OCI-LY1 (cell line): ENCODE data around the gene SNED1.

Experiments
- H2AFZ ChIP-seq: fragments of 200-600 bp; sonication (generic), shearing (Covaris generic); 2 replicates; pipeline ENCODE4 v1.6.0; 2014; ENCODE audit warnings: antibody characterized with exemption, mild to moderate bottlenecking, low read length
- H3F3A ChIP-seq: fragments of 200-600 bp; sonication (generic), shearing (Covaris generic); 2 replicates; pipeline ENCODE4 v1.6.0; 2014; ENCODE audit warnings: mild to moderate bottlenecking, antibody characterized with exemption, low read length, moderate library complexity; ENCODE audit not compliant: insufficient read depth
- H3K27ac ChIP-seq: fragments of 200-600 bp; sonication (generic); 2 replicates; pipeline ENCODE4 v1.5.1; 2014; ENCODE audit warnings: low read length, mixed run types, mild to moderate bottlenecking, low read depth; ENCODE audit not compliant: poor library complexity, severe bottlenecking
- H3K27me3 ChIP-seq: fragments of 200-600 bp; sonication (generic); 2 replicates; pipeline ENCODE4 v1.6.0; 2014; ENCODE audit warnings: antibody characterized with exemption, mild to moderate bottlenecking, low read length, moderate library complexity; ENCODE audit not compliant: insufficient read depth
- H3K36me3 ChIP-seq: fragments of 200-600 bp; sonication (generic); 2 replicates; pipeline ENCODE4 v1.6.1; 2014; ENCODE audit warnings: mild to moderate bottlenecking, antibody characterized with exemption, low read length, moderate library complexity, mixed read lengths; ENCODE audit not compliant: insufficient read depth
- H3K4me1 ChIP-seq: fragments of 200-600 bp; sonication (generic); 2 replicates; pipeline ENCODE4 v1.5.1; 2014; ENCODE audit warnings: mild to moderate bottlenecking, low read length, moderate library complexity; ENCODE audit not compliant: insufficient read depth, severe bottlenecking
- H3K4me2 ChIP-seq: fragments of 200-600 bp; sonication (generic), shearing (Covaris generic); 2 replicates; pipeline ENCODE4 v1.6.1; 2014; ENCODE audit warnings: low read length
- H3K4me3 ChIP-seq: fragments of 200-600 bp; sonication (generic); 2 replicates; pipeline ENCODE4 v1.5.1; 2014; ENCODE audit warnings: low read length, low read depth, mild to moderate bottlenecking, mixed read lengths; ENCODE audit not compliant: poor library complexity, severe bottlenecking
- H3K79me2 ChIP-seq: fragments of 200-600 bp; shearing (Covaris generic); 2 replicates; pipeline ENCODE4 v1.6.1; 2016; ENCODE audit warnings: mixed run types, low read length, mixed read lengths; ENCODE audit not compliant: insufficient read depth
- H3K9ac ChIP-seq: fragments of 200-600 bp; sonication (generic), shearing (Covaris generic); 2 replicates; pipeline ENCODE4 v1.6.1; 2014; ENCODE audit warnings: mild to moderate bottlenecking, low read length, mixed read lengths
- H3K9me2 ChIP-seq: fragments of 200-600 bp; sonication (generic), shearing (Covaris generic); 2 replicates; pipeline ENCODE4 v1.6.1; 2014; ENCODE audit warnings: low read depth, mild to moderate bottlenecking, low read length, mixed read lengths
- H3K9me3 ChIP-seq: fragments of 200-600 bp; shearing (Covaris generic); 2 replicates; pipeline ENCODE4 v1.6.1; 2014; ENCODE audit warnings: low read length, mixed read lengths
- H4K20me1 ChIP-seq: fragments of 200-600 bp; sonication (generic), shearing (Covaris generic); 2 replicates; pipeline ENCODE4 v1.6.0; 2016; ENCODE audit warnings: mild to moderate bottlenecking, low read length; ENCODE audit not compliant: insufficient read depth
- CTCF ChIP-seq: fragments of 200-600 bp; sonication (generic), shearing (Covaris generic); IDR thresholded peaks from 2 replicates; pipeline ENCODE4 v1.5.1; 2017; ENCODE audit warnings: mild to moderate bottlenecking, antibody characterized with exemption, low read length, moderate library complexity, mixed read lengths
- EZH2 ChIP-seq: fragments of 200-600 bp; sonication (generic), shearing (Covaris generic); IDR thresholded peaks from 2 replicates; pipeline ENCODE4 v1.8.0; 2017; ENCODE audit warnings: borderline replicate concordance, mixed run types, mild to moderate bottlenecking, antibody characterized with exemption, low read length, moderate library complexity, mixed read lengths

The SNED1 gene

GRCh38 chr2:240983361-240983995, 14.9 kb upstream of the SNED1 start:
- H3F3A ChIP-seq, result no peaks in the 10 kb centered on the region
- no peak overlapping the region for H3K9ac ChIP-seq
- H3K4me1 ChIP-seq, result peaks cover 5% of the 10 kb centered on the region
- no peak overlapping the region for H2AFZ ChIP-seq
- TF ChIP-seq CTCF (peak; percentile 51), EZH2 (no peak)
- H3K9me3 ChIP-seq, result no peaks in the 10 kb centered on the region
- no peak overlapping the region for H3K27ac ChIP-seq
- H3K79me2 ChIP-seq, result no peaks in the 10 kb centered on the region
- no peaks in the 10 kb centered on the region for H4K20me1 ChIP-seq
- no peaks in the 10 kb centered on the region for H3K27me3 ChIP-seq
- H3K4me2 ChIP-seq, result no peak overlapping the region
- no peaks in the 10 kb centered on the region for H3K36me3 ChIP-seq
- no peak overlapping the region for H3K4me3 ChIP-seq
- no peaks in the 10 kb centered on the region for H3K9me2 ChIP-seq

- Histone ChIP-seq H2AFZ (no peak overlapping the region), H3K4me1 (peaks cover 5% of the 10 kb centered on the region), H3K4me3 (no peak overlapping the region), H3K27me3 (no peaks in the 10 kb centered on the region), H3K36me3 (no peaks in the 10 kb centered on the region), H3K9me3 (no peaks in the 10 kb centered on the region), H3K9me2 (no peaks in the 10 kb centered on the region), H3K9ac (no peak overlapping the region), H3K79me2 (no peaks in the 10 kb centered on the region), H3K4me2 (no peak overlapping the region), H4K20me1 (no peaks in the 10 kb centered on the region), H3F3A (no peaks in the 10 kb centered on the region), H3K27ac (no peak overlapping the region)
- no peak for TF ChIP-seq EZH2
- TF ChIP-seq CTCF, result no peak
Measured at GRCh38 chr2:240983996-240984498, 14.4 kb upstream of the SNED1 start.

GRCh38 chr2:240985881-240986786, 12.3 kb upstream of the SNED1 start:
- Histone ChIP-seq H4K20me1 (no peaks in the 10 kb centered on the region), H3K27ac (no peak overlapping the region), H3F3A (no peaks in the 10 kb centered on the region), H3K79me2 (no peaks in the 10 kb centered on the region), H3K4me2 (no peak overlapping the region), H3K27me3 (no peaks in the 10 kb centered on the region), H2AFZ (no peak overlapping the region), H3K9ac (no peak overlapping the region), H3K4me1 (peaks cover 5% of the 10 kb centered on the region), H3K9me3 (no peaks in the 10 kb centered on the region), H3K4me3 (no peak overlapping the region), H3K9me2 (no peaks in the 10 kb centered on the region), H3K36me3 (no peaks in the 10 kb centered on the region)
- no peak for TF ChIP-seq EZH2
- no peak for TF ChIP-seq CTCF
